PC-9 (cell line): ENCODE results near the gene BCL11A. TPM values are rescaled to one million over a fixed set of nuclear protein-coding genes. Genes with fewer than 3 reads are reported as not detected.
"Not testable (repeated sequence)": the region's sequence is repeated elsewhere in the genome, so short reads cannot be mapped to it uniquely, and the experiment has no call there.

Experiments used
- BruUV-seq: library from RNA; stranded (reverse); fragments of 400-500 nt; replicated peaks from 2 replicates; lab custom pipeline; 2021; lab: Mats Ljungman, UMichigan
- CTCF ChIA-PET: fragments of 300-600 bp; sonication (Branson Sonifier 250); formaldehyde crosslinking; loops from one replicate; lab custom pipeline; 2022; ENCODE audit warnings: antibody characterized with exemption; lab: Charles Lee
- POLR2A ChIA-PET: fragments of 300-600 bp; sonication (Branson Sonifier 250); formaldehyde crosslinking; loops from one replicate; lab custom pipeline; 2022; ENCODE audit warnings: antibody characterized with exemption; ENCODE audit not compliant: unreplicated experiment; lab: Charles Lee
- DNase-seq, 2 experiments: peaks; one replicate each; pipeline versions ENCODE4 v3.0.0 to v3.0.0-alpha.2; 2015 to 2022; ENCODE audit warnings: mixed read lengths in 1 of 2
- H2AFZ ChIP-seq: fragments of 200-600 bp; sonication (generic); 2 replicates; pipeline ENCODE4 v1.8.1; 2017; ENCODE audit warnings: antibody characterized with exemption
- H3F3A ChIP-seq: fragments of 200-600 bp; sonication (generic); 2 replicates; pipeline ENCODE4 v1.8.1; 2017; ENCODE audit warnings: antibody characterized with exemption, mild to moderate bottlenecking, low read depth; ENCODE audit not compliant: insufficient read depth
- H3K27ac ChIP-seq: fragments of 200-600 bp; sonication (generic); 2 replicates; pipeline ENCODE4 v1.6.1; 2016; ENCODE audit warnings: mixed run types
- H3K27me3 ChIP-seq: fragments of 200-600 bp; sonication (generic); 2 replicates; pipeline ENCODE4 v1.6.1; 2016; ENCODE audit warnings: low read depth, mixed run types; ENCODE audit not compliant: insufficient read depth
- H3K36me3 ChIP-seq: fragments of 200-600 bp; sonication (generic); 2 replicates; pipeline ENCODE4 v1.6.1; 2016; ENCODE audit warnings: low read depth, mixed run types
- H3K4me1 ChIP-seq: fragments of 200-600 bp; sonication (generic); replicated peaks from 2 replicates; pipeline ENCODE4 v1.6.1; 2016; ENCODE audit warnings: mixed run types; ENCODE audit not compliant: insufficient read depth
- H3K4me2 ChIP-seq: fragments of 200-600 bp; sonication (generic); 2 replicates; pipeline ENCODE4 v1.6.1; 2017; ENCODE audit warnings: mixed run types
- H3K4me3 ChIP-seq: fragments of 200-600 bp; sonication (generic); 2 replicates; pipeline ENCODE4 v1.6.1; 2016; ENCODE audit warnings: mixed run types
- H3K79me2 ChIP-seq: fragments of 200-600 bp; sonication (generic); 2 replicates; pipeline ENCODE4 v1.6.1; 2017; ENCODE audit warnings: low read depth, mixed run types
- H3K9me2 ChIP-seq: fragments of 200-600 bp; sonication (generic); 2 replicates; pipeline ENCODE4 v1.8.1; 2017; ENCODE audit warnings: mild to moderate bottlenecking; ENCODE audit not compliant: insufficient read depth
- H3K9me3 ChIP-seq: fragments of 200-600 bp; sonication (generic); 2 replicates; pipeline ENCODE4 v1.8.1; 2016; ENCODE audit warnings: low read depth; ENCODE audit not compliant: insufficient read depth
- H4K20me1 ChIP-seq: fragments of 200-600 bp; sonication (generic); 2 replicates; pipeline ENCODE4 v1.8.1; 2017; ENCODE audit not compliant: insufficient read depth
- EZH2 ChIP-seq: fragments of 200-600 bp; sonication (generic); IDR thresholded peaks from 2 replicates; pipeline ENCODE4 v1.8.0; 2017; ENCODE audit warnings: antibody characterized with exemption, low read depth
- intact Hi-C: fragments of 100-400 bp; cut with micrococcal nuclease; formaldehyde crosslinking; loops from one replicate; pipeline ENCODE4 v1.10.0; 2022; ENCODE audit not compliant: unreplicated experiment
- total RNA-seq: library from RNA; stranded (reverse); gene quantifications from 2 replicates; pipeline ENCODE4 v1.2.3, GENCODE V29; 2021
- TF ChIP-seq, protein P1 (sequence below): fragments of 200-600 bp; sonication (generic); conservative IDR thresholded peaks from 2 replicates; pipeline ENCODE4 v1.6.1; 2017; ENCODE audit warnings: mixed run types, antibody characterized with exemption, mild to moderate bottlenecking, moderate library complexity

BCL11A gene
- total RNA-seq, 1 experiment from 2014 or later = not detected

DNA sequence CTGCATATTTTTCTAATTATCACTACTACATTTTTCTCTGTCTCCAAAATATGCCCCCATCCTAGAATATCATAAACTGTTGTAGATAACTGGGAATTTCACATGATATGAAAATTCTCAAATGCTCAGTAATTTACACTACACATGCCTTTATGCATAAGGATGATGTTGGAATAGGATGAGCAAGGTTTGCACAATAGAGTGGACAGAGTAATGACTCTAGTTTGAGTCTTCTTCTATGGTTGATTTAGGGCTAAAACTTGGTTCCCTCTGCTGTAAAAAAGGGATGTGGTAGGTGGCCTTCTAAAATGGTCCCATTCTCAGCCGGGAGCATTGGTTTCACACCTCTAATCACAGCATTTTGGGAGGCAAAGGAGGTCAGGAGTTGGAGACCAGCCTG, 129.9 kb downstream of the BCL11A start:
- Histone ChIP-seq H2AFZ (no peak overlapping the region), H4K20me1 (no peaks in the 10 kb centered on the region), H3K27ac (no peak overlapping the region), H3K4me3 (no peak overlapping the region), H3F3A (no peaks in the 10 kb centered on the region), H3K9me3 (no peaks in the 10 kb centered on the region; the same call in 1 of the 2 replicates), H3K79me2 (no peaks in the 10 kb centered on the region), H3K9me2 (no peaks in the 10 kb centered on the region), H3K27me3 (peaks cover 63% of the 10 kb centered on the region), H3K4me2 (no peak overlapping the region), H3K36me3 (no peaks in the 10 kb centered on the region), H3K4me1 (no peaks in the 10 kb centered on the region)
- ChIA-PET CTCF (no interaction called here), POLR2A (no interaction called here)
- no TSS peak for BruUV-seq
- DNase-seq = no peak
- intact Hi-C loops = no loop called here
- TF ChIP-seq, protein P1, sequence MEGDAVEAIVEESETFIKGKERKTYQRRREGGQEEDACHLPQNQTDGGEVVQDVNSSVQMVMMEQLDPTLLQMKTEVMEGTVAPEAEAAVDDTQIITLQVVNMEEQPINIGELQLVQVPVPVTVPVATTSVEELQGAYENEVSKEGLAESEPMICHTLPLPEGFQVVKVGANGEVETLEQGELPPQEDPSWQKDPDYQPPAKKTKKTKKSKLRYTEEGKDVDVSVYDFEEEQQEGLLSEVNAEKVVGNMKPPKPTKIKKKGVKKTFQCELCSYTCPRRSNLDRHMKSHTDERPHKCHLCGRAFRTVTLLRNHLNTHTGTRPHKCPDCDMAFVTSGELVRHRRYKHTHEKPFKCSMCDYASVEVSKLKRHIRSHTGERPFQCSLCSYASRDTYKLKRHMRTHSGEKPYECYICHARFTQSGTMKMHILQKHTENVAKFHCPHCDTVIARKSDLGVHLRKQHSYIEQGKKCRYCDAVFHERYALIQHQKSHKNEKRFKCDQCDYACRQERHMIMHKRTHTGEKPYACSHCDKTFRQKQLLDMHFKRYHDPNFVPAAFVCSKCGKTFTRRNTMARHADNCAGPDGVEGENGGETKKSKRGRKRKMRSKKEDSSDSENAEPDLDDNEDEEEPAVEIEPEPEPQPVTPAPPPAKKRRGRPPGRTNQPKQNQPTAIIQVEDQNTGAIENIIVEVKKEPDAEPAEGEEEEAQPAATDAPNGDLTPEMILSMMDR = no peak
- no peak for TF ChIP-seq EZH2

DNA sequence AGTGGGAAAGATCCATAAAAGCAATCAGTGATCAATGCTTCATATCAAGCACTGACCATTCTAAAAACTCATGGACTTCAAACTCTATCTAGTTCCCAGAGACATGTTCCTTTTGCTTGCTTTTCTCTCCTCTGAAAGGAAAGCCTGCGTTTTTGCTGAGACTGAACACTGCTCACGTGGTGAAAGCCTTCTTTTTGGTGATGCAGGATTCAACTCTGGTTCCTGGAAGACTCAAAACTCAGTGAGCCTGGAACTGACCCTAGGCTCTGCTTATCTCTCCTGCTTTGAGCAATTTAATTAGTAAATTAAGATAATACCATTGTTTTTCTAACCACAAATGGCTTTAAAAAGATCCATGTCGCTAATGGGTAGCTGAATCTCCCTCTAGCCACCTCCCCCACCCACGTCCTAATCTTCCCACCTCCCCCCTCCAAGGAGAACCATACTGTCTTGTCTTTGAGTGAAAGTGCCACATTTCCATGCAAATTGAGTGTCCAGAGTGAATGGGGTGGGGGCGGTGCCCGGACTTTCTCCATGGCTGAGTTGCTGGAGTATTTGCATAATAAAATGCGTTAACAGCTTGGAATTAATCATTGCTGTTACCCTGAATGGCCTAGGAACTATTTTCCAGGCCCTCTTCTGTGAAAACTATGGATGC, 130.5 kb downstream of the BCL11A start:
- no peaks in the 10 kb centered on the region; the same call in 1 of the 2 replicates for H3K9me3 ChIP-seq
- CTCF ChIA-PET = no interaction called here
- no peak overlapping the region for H3K4me3 ChIP-seq
- no TSS peak for BruUV-seq
- H3K9me2 ChIP-seq = no peaks in the 10 kb centered on the region
- H2AFZ ChIP-seq = no peak overlapping the region
- no peaks in the 10 kb centered on the region for H3K79me2 ChIP-seq
- no peaks in the 10 kb centered on the region for H3F3A ChIP-seq
- H4K20me1 ChIP-seq = no peaks in the 10 kb centered on the region
- no peaks in the 10 kb centered on the region for H3K4me1 ChIP-seq
- no peak overlapping the region for H3K27ac ChIP-seq
- DNase-seq = no peak
- intact Hi-C loops = no loop called here
- no peaks in the 10 kb centered on the region for H3K36me3 ChIP-seq
- peaks cover 64% of the 10 kb centered on the region for H3K27me3 ChIP-seq
- no peak overlapping the region for H3K4me2 ChIP-seq
- TF ChIP-seq, protein P1 = no peak
- TF ChIP-seq EZH2 = no peak
- POLR2A ChIA-PET = no interaction called here

DNA sequence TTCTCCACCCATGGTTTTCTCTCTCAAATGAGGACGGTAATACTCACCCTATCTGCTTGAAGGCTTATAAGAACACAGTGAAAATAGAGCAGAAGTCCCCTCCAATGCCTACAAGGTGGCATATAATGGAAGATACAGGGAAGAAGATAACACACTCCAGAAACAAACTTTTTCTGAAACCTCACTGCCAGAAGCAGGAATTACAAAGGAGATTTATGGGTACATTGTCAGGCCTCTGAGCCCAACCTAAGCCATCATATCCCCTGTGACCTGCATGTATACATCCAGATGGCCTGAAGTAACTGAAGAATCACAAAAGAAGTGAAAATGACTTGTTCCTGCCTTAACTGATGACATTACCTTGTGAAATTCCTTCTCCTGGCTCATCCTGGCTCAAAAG, 136.2 kb downstream of the BCL11A start:
- H3F3A ChIP-seq, POLR2A ChIA-PET, H3K79me2 ChIP-seq, CTCF ChIA-PET, H3K9me2 ChIP-seq, H4K20me1 ChIP-seq, BruUV-seq, H3K4me1 ChIP-seq, H2AFZ ChIP-seq, intact Hi-C loops, H3K4me3 ChIP-seq, DNase-seq, H3K9me3 ChIP-seq, H3K36me3 ChIP-seq, H3K4me2 ChIP-seq, H3K27ac ChIP-seq: not testable (repeated sequence)
- peaks cover 70% of the 10 kb centered on the region for H3K27me3 ChIP-seq
